ENCODE results near the gene OLIG2.

Gene OLIG2

GRCh38 chr21:33069243-33069642, 43.5 kb downstream of the OLIG2 start:
- no peak for DNase-seq

GRCh38 chr21:33069645-33069993, 43.9 kb downstream of the OLIG2 start:
- DNase-seq, result no peak

- DNase-seq, result peak; percentile 43
These were observed 44.4 kb downstream of the OLIG2 start, which contains the start of gene OLIG1 for GRCh38 chr21:33069994-33070743. Gene OLIG1 (plus strand): TSS chr21:33070141. CDS start chr21:33070247, 106 bp downstream.

GRCh38 chr21:33070744-33070997, 44.9 kb downstream of the OLIG2 start:
- DNase-seq, result no peak

- DNase-seq, result peak; percentile 6
These were observed 45.4 kb downstream of the OLIG2 start for GRCh38 chr21:33070998-33071769.

- peak; percentile 22 for DNase-seq
These were observed 46.1 kb downstream of the OLIG2 start for GRCh38 chr21:33071770-33072306.

GRCh38 chr21:33073636-33074035, 47.9 kb downstream of the OLIG2 start:
- DNase-seq, result no peak

GRCh38 chr21:33075128-33075527, 49.4 kb downstream of the OLIG2 start:
- peak; percentile 73 for DNase-seq

- no peak for DNase-seq
These were observed 50.0 kb downstream of the OLIG2 start for GRCh38 chr21:33075596-33076195.

- no peak for DNase-seq
These were observed 51.0 kb downstream of the OLIG2 start for GRCh38 chr21:33076600-33077329.

All from MV-4-11 (cell line).